GM10248 (cell line): ENCODE results near the gene MS4A10.

Experiments used
- CTCF ChIA-PET: fragments of 300-600 bp; sonication (Branson Sonifier 250); formaldehyde crosslinking; extraction: SDS; loops from one replicate; lab custom pipeline; 2021; ENCODE audit warnings: antibody characterized with exemption; lab: Yijun Ruan, JAX
- POLR2A ChIA-PET: fragments of 350-650 bp; sonication (Branson Sonifier 250); formaldehyde crosslinking; extraction: SDS; loops from one replicate; lab custom pipeline; 2020; ENCODE audit warnings: antibody characterized with exemption; lab: Yijun Ruan, JAX
- DNase-seq: peaks from one replicate; pipeline ENCODE4 v3.0.0; 2012; ENCODE audit errors: extremely low spot score
- TF ChIP-seq, protein P1 (sequence below): IDR thresholded peaks from 2 replicates; pipeline ENCODE4 v1.5.1; 2012; ENCODE audit warnings: mild to moderate bottlenecking, low read depth; ENCODE audit errors: extremely low read depth, missing control alignments, control extremely low read depth

The MS4A10 gene

GRCh38 chr11:60810151-60810550, 25.0 kb downstream of the MS4A10 start:
- POLR2A ChIA-PET, result no interaction called here
- TF ChIP-seq, protein P1, sequence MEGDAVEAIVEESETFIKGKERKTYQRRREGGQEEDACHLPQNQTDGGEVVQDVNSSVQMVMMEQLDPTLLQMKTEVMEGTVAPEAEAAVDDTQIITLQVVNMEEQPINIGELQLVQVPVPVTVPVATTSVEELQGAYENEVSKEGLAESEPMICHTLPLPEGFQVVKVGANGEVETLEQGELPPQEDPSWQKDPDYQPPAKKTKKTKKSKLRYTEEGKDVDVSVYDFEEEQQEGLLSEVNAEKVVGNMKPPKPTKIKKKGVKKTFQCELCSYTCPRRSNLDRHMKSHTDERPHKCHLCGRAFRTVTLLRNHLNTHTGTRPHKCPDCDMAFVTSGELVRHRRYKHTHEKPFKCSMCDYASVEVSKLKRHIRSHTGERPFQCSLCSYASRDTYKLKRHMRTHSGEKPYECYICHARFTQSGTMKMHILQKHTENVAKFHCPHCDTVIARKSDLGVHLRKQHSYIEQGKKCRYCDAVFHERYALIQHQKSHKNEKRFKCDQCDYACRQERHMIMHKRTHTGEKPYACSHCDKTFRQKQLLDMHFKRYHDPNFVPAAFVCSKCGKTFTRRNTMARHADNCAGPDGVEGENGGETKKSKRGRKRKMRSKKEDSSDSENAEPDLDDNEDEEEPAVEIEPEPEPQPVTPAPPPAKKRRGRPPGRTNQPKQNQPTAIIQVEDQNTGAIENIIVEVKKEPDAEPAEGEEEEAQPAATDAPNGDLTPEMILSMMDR, result no peak
- DNase-seq, result no peak
- CTCF ChIA-PET, result interaction anchor here (1.0 to 1.3 kb wide), 2 partner anchors 11 to 47 kb away, joined by 3 to 4 read pairs; no protein-coding TSS in a partner anchor

GRCh38 chr11:60810569-60810968, 25.4 kb downstream of the MS4A10 start:
- CTCF ChIA-PET, result interaction anchor here (1.0 to 1.3 kb wide), 2 partner anchors 11 to 48 kb away, joined by 3 to 4 read pairs; no protein-coding TSS in a partner anchor
- no peak for DNase-seq
- POLR2A ChIA-PET, result no interaction called here

DNA sequence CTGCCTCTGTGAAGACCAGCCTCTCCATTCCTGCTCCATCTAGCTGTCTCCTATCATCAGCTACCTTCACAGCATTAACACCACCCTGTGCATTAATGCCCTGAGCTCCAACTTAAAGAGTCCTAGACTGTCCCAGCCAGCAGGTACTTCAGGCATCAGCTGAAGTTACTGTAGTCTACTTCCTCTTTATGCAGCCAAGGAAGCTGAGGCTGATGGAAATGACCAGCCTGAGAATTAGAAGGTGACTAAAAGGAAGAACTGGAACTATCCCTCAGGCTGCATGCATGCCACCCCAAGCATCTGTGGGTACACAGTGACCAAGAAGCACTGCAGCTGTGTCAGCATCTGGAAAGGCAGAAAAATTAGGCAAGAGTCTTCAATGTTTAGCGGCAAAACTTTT, 28.2 kb downstream of the MS4A10 start:
- no peak for DNase-seq
- CTCF ChIA-PET, result interaction anchor here (1.5 to 1.8 kb wide), 3 partner anchors 14 to 74 kb away, joined by 4 to 12 read pairs (median 4); no protein-coding TSS in a partner anchor
- TF ChIP-seq, protein P1, result no peak
- POLR2A ChIA-PET, result no interaction called here

More at GRCh38 chr11:60810569-60810968, 25.4 kb downstream of the MS4A10 start:
- TF ChIP-seq, protein P1, result no peak

DNA sequence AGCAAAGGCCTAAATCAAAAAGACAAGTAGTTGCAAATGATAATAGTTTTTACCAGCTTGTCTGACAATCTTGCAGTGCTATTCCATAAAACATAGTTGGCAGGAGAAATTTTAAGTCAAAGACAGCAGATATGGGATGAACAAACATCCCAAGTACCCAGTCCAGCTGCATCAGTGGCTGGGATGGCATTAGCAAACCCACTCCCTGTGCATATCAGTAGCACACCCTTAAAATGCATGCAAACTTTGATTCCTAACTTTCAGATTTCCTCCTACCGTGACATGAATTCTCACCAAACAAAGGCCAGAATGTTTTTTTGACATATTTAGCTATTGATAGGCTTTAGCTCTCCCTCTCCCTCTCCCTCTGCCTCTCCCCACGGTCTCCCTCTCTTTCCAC, 29.0 kb downstream of the MS4A10 start:
- ChIA-PET CTCF (interaction anchor here (1.5 to 1.8 kb wide), 3 partner anchors 14 to 74 kb away, joined by 4 to 12 read pairs (median 4); no protein-coding TSS in a partner anchor), POLR2A (no interaction called here)

GRCh38 chr11:60816590-60817157, 31.5 kb downstream of the MS4A10 start:
- TF ChIP-seq, protein P1, result no peak
- ChIA-PET CTCF (interaction anchor here (1.1 to 7.1 kb wide), 3 partner anchors 14 to 83 kb away, joined by 3 to 83 read pairs (median 3); no protein-coding TSS in a partner anchor), POLR2A (no interaction called here)
- DNase-seq, result no peak

More for the DNA sequence above, 29.0 kb downstream of the MS4A10 start:
- TF ChIP-seq, protein P1, result no peak
- DNase-seq, result no peak

GRCh38 chr11:60818057-60818456, 32.9 kb downstream of the MS4A10 start:
- POLR2A ChIA-PET, result no interaction called here
- no peak for DNase-seq
- CTCF ChIA-PET, result interaction anchor here (1.5 to 7.1 kb wide), 2 partner anchors 13 to 81 kb away, joined by 3 to 83 read pairs; no protein-coding TSS in a partner anchor
- TF ChIP-seq, protein P1, result no peak
